GM12878 (cell line): Measurements from ENCODE around the gene ASTL. TPM values are rescaled to one million over a fixed set of nuclear protein-coding genes. Genes with fewer than 3 reads are reported as not detected.

Experiments used
- BCL3 ChIP-seq: IDR thresholded peaks from 2 replicates; pipeline ENCODE4 v1.6.1; 2011; ENCODE audit warnings: borderline replicate concordance, low read depth, mild to moderate bottlenecking, moderate library complexity, low read length; ENCODE audit not compliant: insufficient read depth, poor library complexity, severe bottlenecking
- CEBPB ChIP-seq, 2 experiments: fragments of 150-350 bp in 1 of 2; IDR thresholded peaks; 2 replicates each; pipeline ENCODE4 v1.6.1; 2012 to 2014; ENCODE audit warnings: low read depth in 2 of 2, low read length in 2 of 2, borderline replicate concordance in 1 of 2, inconsistent platforms in 1 of 2
- MYB ChIP-seq: fragments of 150-350 bp; IDR thresholded peaks from 2 replicates; pipeline ENCODE4 v1.6.1; 2014; ENCODE audit warnings: mild to moderate bottlenecking, low read depth, low read length, borderline replicate concordance
- NFYB ChIP-seq: IDR thresholded peaks from 2 replicates; pipeline ENCODE4 v1.6.1; 2011; ENCODE audit warnings: low read depth, mild to moderate bottlenecking, low read length, improper control_type of control experiment, moderate library complexity; ENCODE audit not compliant: insufficient read depth
- PBX3 ChIP-seq: IDR thresholded peaks from 2 replicates; pipeline ENCODE4 v1.6.1; 2011; ENCODE audit warnings: mild to moderate bottlenecking, low read depth, low read length, moderate library complexity; ENCODE audit not compliant: insufficient replicate concordance
- PML ChIP-seq: IDR thresholded peaks from 2 replicates; pipeline ENCODE4 v1.6.1; 2012; ENCODE audit warnings: low read length, inconsistent platforms
- SMAD1 ChIP-seq: fragments of 450-650 bp; IDR thresholded peaks from 2 replicates; pipeline ENCODE4 v1.6.1; 2018; ENCODE audit warnings: mild to moderate bottlenecking, low read depth; ENCODE audit not compliant: partially characterized antibody
- ZBED1 ChIP-seq: IDR thresholded peaks from 2 replicates; pipeline ENCODE4 v1.6.1; 2016; ENCODE audit warnings: borderline replicate concordance
- ZBTB4 ChIP-seq: fragments of 450-650 bp; formaldehyde crosslinking; IDR thresholded peaks from 2 replicates; pipeline ENCODE4 v1.4.0; 2022; ENCODE audit warnings: mild to moderate bottlenecking, moderate library complexity
- polyA plus RNA-seq, 11 experiments: library from polyadenylated mRNA; depleted of rRNA in 4 of 11; unstranded in 6 of 11; stranded (reverse) in 5 of 11; fragments of >200 nt; fragmentation: Nextera tagmentation in 4 of 11; fragmentation: Illumina TruSeq in 1 of 11; extraction: Ambion mirVana in 4 of 11; extraction: Trizol in 1 of 11; gene quantifications; 1 replicate in 1 of 11; 2 replicates in 10 of 11; pipeline versions ENCODE4 v1.2.1 to v1.2.3, GENCODE V29; 2011 to 2016; ENCODE audit warnings: inconsistent platforms in 2 of 11, missing spikeins in 2 of 11, low read depth in 1 of 11
- total RNA-seq, 4 experiments: library from RNA; depleted of rRNA in 3 of 4; stranded (reverse); fragments of >200 nt in 3 of 4; fragmentation: Illumina TruSeq in 1 of 4; extraction: Trizol in 1 of 4; gene quantifications; 2 replicates each; pipeline versions ENCODE4 v1.2.1 to v1.2.3, GENCODE V29; 2013 to 2021
- TF ChIP-seq, protein P1 (sequence below): fragments of 450-650 bp; IDR thresholded peaks from 2 replicates; pipeline ENCODE4 v1.6.1; 2017; ENCODE audit warnings: mild to moderate bottlenecking, moderate library complexity
- TF ChIP-seq, protein P2 (sequence below): IDR thresholded peaks from 2 replicates; pipeline ENCODE4 v1.6.1; 2012; ENCODE audit warnings: low read depth, low read length, improper control_type of control experiment

The ASTL gene
- total and polyA plus RNA-seq, 10 of the 15 experiments (the other 5 are each of a cell fraction or from before 2014, with no cell fraction given), result 0.18 to 1.0 (median 0.38) TPM; not detected in 4

DNA sequence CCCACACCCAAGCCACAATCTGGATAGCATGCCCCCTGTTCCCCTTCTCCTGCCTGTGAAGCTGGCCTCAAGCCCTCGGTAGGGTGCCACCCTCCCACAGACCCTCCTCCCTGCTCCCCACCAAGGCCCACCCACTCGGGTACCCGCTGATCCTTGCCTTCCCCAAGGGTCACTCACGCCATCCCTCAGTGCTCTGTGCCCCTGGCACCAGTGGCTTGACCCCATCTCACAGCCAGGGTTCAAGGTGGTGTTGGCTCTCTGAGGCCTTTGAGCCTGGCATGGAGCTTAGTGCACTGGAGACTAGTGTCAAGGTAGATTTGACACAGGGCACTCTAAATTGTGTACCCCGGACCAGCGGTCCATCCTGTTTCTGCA is 33.8 kb downstream of the ASTL start (continued):
- TF ChIP-seq ZBTB4 (CRISPR knock-in tag) (no peak), CEBPB (IDR thresholded peaks at IDR 0.05; ENCODE audit: borderline replicate concordance in 1 of 2, low read depth in 2 of 2, low read length in 2 of 2) (no peak), PML (no peak), PBX3 (no peak), MYB (no peak), SMAD1 (no peak), ZBED1 (no peak), NFYB (no peak), BCL3 (no peak)
- TF ChIP-seq, protein P1, sequence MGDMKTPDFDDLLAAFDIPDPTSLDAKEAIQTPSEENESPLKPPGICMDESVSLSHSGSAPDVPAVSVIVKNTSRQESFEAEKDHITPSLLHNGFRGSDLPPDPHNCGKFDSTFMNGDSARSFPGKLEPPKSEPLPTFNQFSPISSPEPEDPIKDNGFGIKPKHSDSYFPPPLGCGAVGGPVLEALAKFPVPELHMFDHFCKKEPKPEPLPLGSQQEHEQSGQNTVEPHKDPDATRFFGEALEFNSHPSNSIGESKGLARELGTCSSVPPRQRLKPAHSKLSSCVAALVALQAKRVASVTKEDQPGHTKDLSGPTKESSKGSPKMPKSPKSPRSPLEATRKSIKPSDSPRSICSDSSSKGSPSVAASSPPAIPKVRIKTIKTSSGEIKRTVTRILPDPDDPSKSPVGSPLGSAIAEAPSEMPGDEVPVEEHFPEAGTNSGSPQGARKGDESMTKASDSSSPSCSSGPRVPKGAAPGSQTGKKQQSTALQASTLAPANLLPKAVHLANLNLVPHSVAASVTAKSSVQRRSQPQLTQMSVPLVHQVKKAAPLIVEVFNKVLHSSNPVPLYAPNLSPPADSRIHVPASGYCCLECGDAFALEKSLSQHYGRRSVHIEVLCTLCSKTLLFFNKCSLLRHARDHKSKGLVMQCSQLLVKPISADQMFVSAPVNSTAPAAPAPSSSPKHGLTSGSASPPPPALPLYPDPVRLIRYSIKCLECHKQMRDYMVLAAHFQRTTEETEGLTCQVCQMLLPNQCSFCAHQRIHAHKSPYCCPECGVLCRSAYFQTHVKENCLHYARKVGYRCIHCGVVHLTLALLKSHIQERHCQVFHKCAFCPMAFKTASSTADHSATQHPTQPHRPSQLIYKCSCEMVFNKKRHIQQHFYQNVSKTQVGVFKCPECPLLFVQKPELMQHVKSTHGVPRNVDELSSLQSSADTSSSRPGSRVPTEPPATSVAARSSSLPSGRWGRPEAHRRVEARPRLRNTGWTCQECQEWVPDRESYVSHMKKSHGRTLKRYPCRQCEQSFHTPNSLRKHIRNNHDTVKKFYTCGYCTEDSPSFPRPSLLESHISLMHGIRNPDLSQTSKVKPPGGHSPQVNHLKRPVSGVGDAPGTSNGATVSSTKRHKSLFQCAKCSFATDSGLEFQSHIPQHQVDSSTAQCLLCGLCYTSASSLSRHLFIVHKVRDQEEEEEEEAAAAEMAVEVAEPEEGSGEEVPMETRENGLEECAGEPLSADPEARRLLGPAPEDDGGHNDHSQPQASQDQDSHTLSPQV, result no peak
- TF ChIP-seq, protein P2, sequence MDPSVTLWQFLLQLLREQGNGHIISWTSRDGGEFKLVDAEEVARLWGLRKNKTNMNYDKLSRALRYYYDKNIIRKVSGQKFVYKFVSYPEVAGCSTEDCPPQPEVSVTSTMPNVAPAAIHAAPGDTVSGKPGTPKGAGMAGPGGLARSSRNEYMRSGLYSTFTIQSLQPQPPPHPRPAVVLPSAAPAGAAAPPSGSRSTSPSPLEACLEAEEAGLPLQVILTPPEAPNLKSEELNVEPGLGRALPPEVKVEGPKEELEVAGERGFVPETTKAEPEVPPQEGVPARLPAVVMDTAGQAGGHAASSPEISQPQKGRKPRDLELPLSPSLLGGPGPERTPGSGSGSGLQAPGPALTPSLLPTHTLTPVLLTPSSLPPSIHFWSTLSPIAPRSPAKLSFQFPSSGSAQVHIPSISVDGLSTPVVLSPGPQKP, result no peak
- TF ChIP-seq, all 136 proteins: peak for 0
